ENCODE measurements around the gene GNB1L.

Gene GNB1L

DNA sequence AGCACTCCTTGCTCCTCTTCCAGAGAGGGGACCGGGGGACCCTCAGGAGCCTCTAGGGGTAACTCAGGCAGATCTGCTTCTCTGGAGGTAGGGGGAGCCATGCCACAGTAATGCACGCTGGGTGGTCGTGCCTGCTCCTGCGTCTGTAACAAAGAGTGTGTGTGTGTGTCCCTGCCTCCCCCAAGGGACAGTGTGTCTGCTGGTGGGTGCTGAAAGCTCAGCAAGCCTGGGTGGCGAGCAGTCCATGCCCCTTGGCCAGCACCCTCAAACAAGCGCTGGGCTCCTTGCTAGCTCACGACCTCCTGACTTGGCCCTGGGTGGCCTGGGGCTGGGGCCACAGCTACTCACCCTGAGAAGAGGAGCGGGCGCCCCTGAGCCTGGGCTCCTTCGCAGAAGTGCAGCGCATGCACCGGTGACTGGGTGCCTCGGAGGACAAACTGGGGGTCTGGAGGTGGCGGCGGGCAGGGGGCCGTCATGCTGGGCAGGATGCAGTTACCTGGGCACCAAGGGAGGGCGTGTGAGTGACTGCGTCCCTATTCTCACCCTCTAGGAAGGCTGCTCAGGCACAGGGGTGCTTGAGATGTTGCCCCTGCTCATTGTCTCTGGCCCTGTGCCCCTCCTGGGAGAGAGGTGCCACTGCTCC is 33.7 kb downstream of the GNB1L start:
- H3K23ac ChIP-seq (ENCODE audit: low read length): no peak overlapping the region
- peaks cover 11 to 16% of the 10 kb centered on the region in 2 experiments for H3K4me1 ChIP-seq (ENCODE audit: control insufficient read depth in 1 of 2, insufficient read depth in 2 of 2, low read length in 2 of 2)
- peak overlapping the region; percentile 17 for H3K4me3 ChIP-seq (ENCODE audit: low read depth, low read length)
- no peak overlapping the region for H4K91ac ChIP-seq (ENCODE audit: low read depth, low read length)
- no peak overlapping the region for H3K27ac ChIP-seq (ENCODE audit: low read depth, low read length)
- no peaks in the 10 kb centered on the region for H3K79me2 ChIP-seq (ENCODE audit: control insufficient read depth, insufficient read depth, low read length, poor library complexity)
- H3K27me3 ChIP-seq (ENCODE audit: insufficient read depth, low read length): no peaks in the 10 kb centered on the region
- H2BK5ac ChIP-seq (ENCODE audit: low read depth, low read length, poor library complexity): no peak overlapping the region
- no CpG with 5 or more reads among the region's 18 CpGs for WGBS (ENCODE audit: extremely low coverage, insufficient coverage, insufficient read length)
- H3K36me3 ChIP-seq (ENCODE audit: control insufficient read depth in 1 of 2, insufficient read depth in 2 of 2, low read length in 2 of 2): peaks cover 0 to 5% of the 10 kb centered on the region in 2 experiments
- H2BK12ac ChIP-seq (ENCODE audit: low read length): no peak overlapping the region
- no peak overlapping the region for H3K9ac ChIP-seq (ENCODE audit: low read length)
- no peak overlapping the region for H4K12ac ChIP-seq (ENCODE audit: low read depth, low read length)
- H3K79me1 ChIP-seq (ENCODE audit: low read length): no peaks in the 10 kb centered on the region
- no peak overlapping the region for H4K8ac ChIP-seq (ENCODE audit: low read depth, low read length)
- H2AK5ac ChIP-seq (ENCODE audit: low read length): no peak overlapping the region
- H3K14ac ChIP-seq (ENCODE audit: low read length): no peak overlapping the region
- no peak overlapping the region for H3K4me2 ChIP-seq (ENCODE audit: low read length)
- no peak for DNase-seq
- no peak overlapping the region for H3K4ac ChIP-seq (ENCODE audit: low read depth, low read length)
- no peak overlapping the region for H2BK120ac ChIP-seq (ENCODE audit: insufficient read depth, low read length, poor library complexity)
- no peaks in the 10 kb centered on the region for H3K9me3 ChIP-seq (ENCODE audit: insufficient read depth, low read depth, low read length)
- no peak overlapping the region for H2AFZ ChIP-seq (ENCODE audit: insufficient read depth, low read length, poor library complexity)
- no peak overlapping the region for H3K18ac ChIP-seq (ENCODE audit: low read length)

- H3K9me3 ChIP-seq (ENCODE audit: insufficient read depth, low read depth, low read length): no peaks in the 10 kb centered on the region
- H3K79me2 ChIP-seq (ENCODE audit: control insufficient read depth, insufficient read depth, low read length, poor library complexity): no peaks in the 10 kb centered on the region
- WGBS (ENCODE audit: extremely low coverage, insufficient coverage, insufficient read length): no CpG with 5 or more reads among the region's 21 CpGs
- H2BK120ac ChIP-seq (ENCODE audit: insufficient read depth, low read length, poor library complexity): no peak overlapping the region
- H3K9ac ChIP-seq (ENCODE audit: low read length): no peak overlapping the region
- no peak overlapping the region for H3K27ac ChIP-seq (ENCODE audit: low read depth, low read length)
- no peak overlapping the region for H3K4me3 ChIP-seq (ENCODE audit: low read depth, low read length)
- H3K79me1 ChIP-seq (ENCODE audit: low read length): no peaks in the 10 kb centered on the region
- H2BK5ac ChIP-seq (ENCODE audit: low read depth, low read length, poor library complexity): no peak overlapping the region
- H4K8ac ChIP-seq (ENCODE audit: low read depth, low read length): no peak overlapping the region
- no peak overlapping the region for H2AK5ac ChIP-seq (ENCODE audit: low read length)
- DNase-seq: peak in 1 of 2 donors; percentile 20
- H3K4ac ChIP-seq (ENCODE audit: low read depth, low read length): no peak overlapping the region
- H3K23ac ChIP-seq (ENCODE audit: low read length): no peak overlapping the region
- H3K14ac ChIP-seq (ENCODE audit: low read length): no peak overlapping the region
- peaks cover 10 to 16% of the 10 kb centered on the region in 2 experiments for H3K4me1 ChIP-seq (ENCODE audit: control insufficient read depth in 1 of 2, insufficient read depth in 2 of 2, low read length in 2 of 2)
- no peak overlapping the region for H2BK12ac ChIP-seq (ENCODE audit: low read length)
- no peak overlapping the region for H2AFZ ChIP-seq (ENCODE audit: insufficient read depth, low read length, poor library complexity)
- no peak overlapping the region for H4K91ac ChIP-seq (ENCODE audit: low read depth, low read length)
- H3K36me3 ChIP-seq (ENCODE audit: control insufficient read depth in 1 of 2, insufficient read depth in 2 of 2, low read length in 2 of 2): peaks cover 0 to 5% of the 10 kb centered on the region in 2 experiments
- no peak overlapping the region for H3K4me2 ChIP-seq (ENCODE audit: low read length)
- H3K27me3 ChIP-seq (ENCODE audit: insufficient read depth, low read length): no peaks in the 10 kb centered on the region
- no peak overlapping the region for H4K12ac ChIP-seq (ENCODE audit: low read depth, low read length)
- H3K18ac ChIP-seq (ENCODE audit: low read length): no peak overlapping the region
Observed at GRCh38 chr22:19819911-19820879, 34.5 kb downstream of the GNB1L start.

DNA sequence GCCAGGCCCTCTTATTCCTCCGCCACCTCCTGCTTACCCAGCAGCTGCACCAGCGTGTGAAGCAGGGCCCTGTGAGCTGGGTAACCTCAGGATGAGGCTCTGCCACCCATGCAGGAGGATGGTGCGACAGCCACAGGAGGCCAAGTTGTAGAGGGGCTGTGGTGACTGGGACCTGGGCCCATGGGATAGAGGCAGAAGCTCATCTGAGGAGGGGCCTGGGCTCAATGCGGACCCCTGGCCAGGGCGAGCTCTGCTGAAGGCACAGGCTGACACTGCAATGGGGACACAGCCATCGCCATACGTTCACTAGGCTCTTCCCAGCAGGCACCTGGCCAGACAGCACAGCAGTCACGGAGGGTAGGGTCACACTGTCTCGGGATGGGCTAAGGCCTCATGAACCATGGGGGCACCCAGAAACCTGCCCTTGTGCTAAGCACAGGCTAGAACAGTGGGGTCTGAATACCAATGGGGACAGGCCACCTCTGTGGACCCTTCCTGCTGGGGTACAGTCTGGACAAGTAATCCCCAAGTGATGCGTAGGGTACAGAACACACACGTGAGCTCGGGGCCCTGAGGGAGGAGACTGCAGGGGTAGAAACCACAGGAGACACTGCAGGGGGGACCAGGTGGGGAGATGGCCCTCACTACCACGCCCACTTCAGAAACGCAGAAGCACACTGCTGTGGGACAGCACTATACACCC is 35.3 kb downstream of the GNB1L start:
- Histone ChIP-seq H3K9me3 (ENCODE audit: insufficient read depth, low read depth, low read length) (no peaks in the 10 kb centered on the region), H2BK120ac (ENCODE audit: insufficient read depth, low read length, poor library complexity) (no peak overlapping the region), H3K27ac (ENCODE audit: low read depth, low read length) (no peak overlapping the region), H3K9ac (ENCODE audit: low read length) (no peak overlapping the region), H3K14ac (ENCODE audit: low read length) (no peak overlapping the region), H4K8ac (ENCODE audit: low read depth, low read length) (no peak overlapping the region), H3K23ac (ENCODE audit: low read length) (no peak overlapping the region), H3K36me3 (ENCODE audit: control insufficient read depth in 1 of 2, insufficient read depth in 2 of 2, low read length in 2 of 2) (peaks cover 0 to 5% of the 10 kb centered on the region in 2 experiments), H4K91ac (ENCODE audit: low read depth, low read length) (no peak overlapping the region), H3K4me3 (ENCODE audit: low read depth, low read length) (no peak overlapping the region), H3K4me1 (ENCODE audit: control insufficient read depth in 1 of 2, insufficient read depth in 2 of 2, low read length in 2 of 2) (peaks cover 3 to 9% of the 10 kb centered on the region in 2 experiments), H3K27me3 (ENCODE audit: insufficient read depth, low read length) (no peaks in the 10 kb centered on the region), H3K79me1 (ENCODE audit: low read length) (no peaks in the 10 kb centered on the region), H2AK5ac (ENCODE audit: low read length) (no peak overlapping the region), H2BK5ac (ENCODE audit: low read depth, low read length, poor library complexity) (no peak overlapping the region), H3K4ac (ENCODE audit: low read depth, low read length) (no peak overlapping the region), H2AFZ (ENCODE audit: insufficient read depth, low read length, poor library complexity) (no peak overlapping the region), H3K18ac (ENCODE audit: low read length) (no peak overlapping the region), H3K79me2 (ENCODE audit: control insufficient read depth, insufficient read depth, low read length, poor library complexity) (no peaks in the 10 kb centered on the region), H3K4me2 (ENCODE audit: low read length) (no peak overlapping the region), H2BK12ac (ENCODE audit: low read length) (no peak overlapping the region), H4K12ac (ENCODE audit: low read depth, low read length) (no peak overlapping the region)
- no CpG with 5 or more reads among the region's 14 CpGs for WGBS (ENCODE audit: extremely low coverage, insufficient coverage, insufficient read length)
- no peak for DNase-seq

Data from trophoblast cell (in vitro differentiated cells and primary cell).